Cardiac fibroblast (primary cell): ENCODE data around the gene SRC.

ENCODE experiments used
- DNase-seq, 2 donors: peaks; one replicate each; pipeline versions ENCODE4 v3.0.0 to v3.0.0-alpha.2; 2010; ENCODE audit warnings: low read depth in 2 of 2
- H3K4me3 ChIP-seq, 2 donors: replicated peaks in 1 of 2; 1 replicate in 1 of 2; 2 replicates in 1 of 2; pipeline ENCODE4 v1.5.1; 2011; ENCODE audit warnings: low read depth in 2 of 2, low read length in 2 of 2, mild to moderate bottlenecking in 2 of 2, moderate library complexity in 1 of 2
- CTCF ChIP-seq: IDR thresholded peaks from one replicate; pipeline ENCODE4 v1.5.1; 2011; ENCODE audit warnings: low read depth, mild to moderate bottlenecking, low read length, inconsistent platforms

Gene SRC

DNA sequence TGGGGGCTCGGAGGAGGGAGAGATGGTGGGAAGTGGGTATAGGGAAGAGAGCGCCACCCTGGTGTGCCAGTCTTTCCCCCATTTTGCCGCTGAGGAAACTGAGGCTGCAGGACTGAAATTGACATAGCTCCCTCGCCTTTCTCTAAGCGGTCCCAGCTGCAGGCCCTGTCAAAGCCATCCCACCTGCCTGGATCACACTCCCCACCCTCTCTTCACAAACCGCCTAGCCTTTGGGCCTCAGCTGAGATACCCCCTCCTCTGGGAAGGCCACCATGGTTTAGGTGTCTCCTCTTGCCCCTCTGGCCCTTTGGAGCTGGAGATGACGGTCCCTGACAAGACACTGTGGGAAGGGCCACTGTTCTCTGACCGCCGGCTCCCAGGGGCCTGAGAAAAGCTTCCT, 16.9 kb downstream of the SRC start:
- no peak for TF ChIP-seq CTCF
- no peak for DNase-seq

DNA sequence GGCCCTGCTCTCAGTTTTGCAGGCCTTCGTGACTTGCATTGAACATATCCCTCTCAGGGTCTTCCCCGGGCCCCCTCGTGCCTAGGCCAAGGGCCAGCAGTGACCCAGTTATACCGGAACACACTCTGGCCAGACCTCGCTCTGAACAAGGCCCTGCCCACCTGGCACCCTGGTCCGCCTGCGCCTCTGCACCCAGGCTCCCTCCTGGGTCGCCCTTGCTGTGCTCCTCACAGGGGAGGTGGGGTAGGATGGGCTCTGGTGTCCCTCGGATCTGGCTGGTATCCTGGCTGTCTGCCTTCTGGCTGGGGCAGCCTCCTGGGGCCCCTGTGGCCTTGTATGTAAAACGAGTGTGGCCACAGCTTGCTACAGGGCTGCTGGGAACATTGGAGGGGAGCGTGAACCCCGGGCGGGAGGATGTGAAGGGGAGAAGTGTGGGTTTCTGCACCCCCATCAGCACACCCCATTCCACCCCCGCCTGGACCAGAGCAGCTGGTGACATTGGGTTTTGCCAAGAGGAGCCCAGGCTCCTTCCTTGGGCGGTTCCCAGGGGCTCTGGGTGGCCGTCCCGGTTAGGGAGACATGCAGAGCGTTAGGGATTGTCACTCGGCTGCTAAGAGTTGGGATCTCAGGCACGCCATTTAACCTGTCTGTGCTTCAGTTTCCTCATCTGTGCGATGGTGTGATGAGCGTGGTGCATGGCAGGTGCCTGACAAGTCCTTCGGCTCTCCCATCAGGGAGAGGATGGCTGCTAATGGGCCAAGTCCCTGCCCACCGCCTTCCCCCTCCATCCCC, 17.5 kb downstream of the SRC start:
- H3K4me3 ChIP-seq = no peak overlapping the region
- TF ChIP-seq CTCF = no peak
- no peak for DNase-seq

More for the DNA sequence above, 16.9 kb downstream of the SRC start:
- H3K4me3 ChIP-seq = no peak overlapping the region

- no peak for DNase-seq
- H3K4me3 ChIP-seq = no peak overlapping the region
- TF ChIP-seq CTCF = no peak
Observed at GRCh38 chr20:37364013-37364926, 18.3 kb downstream of the SRC start.

DNA sequence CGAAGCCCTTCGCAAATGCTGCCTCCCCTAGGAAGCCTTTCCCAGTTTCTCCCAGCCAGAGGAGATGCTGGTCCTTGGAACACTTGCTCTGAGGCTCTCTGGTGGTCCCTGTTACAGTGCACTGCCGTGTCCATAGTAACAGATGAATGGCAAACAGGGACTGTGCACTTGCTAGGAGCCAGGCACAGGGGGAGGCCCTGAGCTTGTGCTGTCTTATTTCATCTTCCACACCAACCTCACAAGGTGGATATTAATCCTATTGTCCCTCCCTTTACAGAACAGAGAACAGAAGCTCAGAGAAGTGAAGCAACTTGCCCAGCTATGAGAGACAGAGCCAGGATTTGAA, 19.0 kb downstream of the SRC start:
- TF ChIP-seq CTCF = no peak
- H3K4me3 ChIP-seq = no peak overlapping the region
- no peak for DNase-seq

GRCh38 chr20:37365760-37366638, 20.1 kb downstream of the SRC start:
- no peak for DNase-seq
- TF ChIP-seq CTCF = no peak
- H3K4me3 ChIP-seq = no peak overlapping the region

DNA sequence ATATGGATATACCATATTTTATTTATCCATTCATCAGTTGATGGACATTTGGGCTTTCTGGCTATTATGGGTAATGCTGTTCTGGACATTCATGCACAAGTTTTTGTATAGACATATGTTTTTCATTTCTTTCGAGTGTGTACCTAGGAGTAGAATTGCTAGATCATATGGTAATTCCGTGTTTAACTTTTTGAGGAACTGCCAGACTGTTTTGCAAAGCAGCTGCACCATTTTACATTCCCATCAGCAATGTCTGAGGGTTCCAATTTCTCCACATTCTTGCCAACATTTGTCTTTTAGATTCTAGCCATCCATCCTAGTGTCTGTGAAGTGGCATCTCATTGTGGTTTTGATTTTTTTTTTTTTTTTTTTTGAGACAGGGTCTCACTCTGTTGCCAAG, 20.8 kb downstream of the SRC start:
- H3K4me3 ChIP-seq = no peak overlapping the region
- TF ChIP-seq CTCF = no peak
- DNase-seq = no peak
